Right renal pelvis (tissue), 4 donors: ENCODE measurements around the gene KRTAP29-1. TPM values are rescaled to one million over a fixed set of nuclear protein-coding genes. Genes with fewer than 3 reads are reported as not detected.

Source experiments
- DNase-seq, 4 donors: peaks; one replicate each; pipeline ENCODE4 v3.0.0-alpha.2; 2013; ENCODE audit warnings: low read depth in 4 of 4, low spot score in 3 of 4, missing footprints in 1 of 4
- polyA plus RNA-seq, 4 donors: library from polyadenylated mRNA; unstranded; fragments of 120-200 nt; gene quantifications; one replicate each; pipeline ENCODE4 v1.2.1, GENCODE V29; 2013; ENCODE audit not compliant: insufficient read length in 4 of 4

KRTAP29-1 gene
- polyA plus RNA-seq, 4 donors = not detected

GRCh38 chr17:41254861-41255260 is 47.8 kb downstream of the KRTAP29-1 start:
- DNase-seq = no peak

Other genes with a start within 250 kb of the KRTAP29-1 start
- gene KRTAP2-2, start 247.6 kb downstream of the KRTAP29-1 start, polyA plus RNA-seq = not detected
- not detected for gene KRTAP2-3, start 242.7 kb downstream of the KRTAP29-1 start, polyA plus RNA-seq
- gene KRTAP2-4, start 237.0 kb downstream of the KRTAP29-1 start, polyA plus RNA-seq = not detected
- gene KRTAP4-7, start 218.7 kb downstream of the KRTAP29-1 start, polyA plus RNA-seq = not detected
- not detected for gene KRTAP4-8, start 204.7 kb downstream of the KRTAP29-1 start, polyA plus RNA-seq
- gene KRTAP4-16, start 200.6 kb downstream of the KRTAP29-1 start, polyA plus RNA-seq = not detected
- not detected for gene KRTAP4-9, start 197.5 kb downstream of the KRTAP29-1 start, polyA plus RNA-seq
- not detected for gene KRTAP4-11, start 184.5 kb downstream of the KRTAP29-1 start, polyA plus RNA-seq
- gene KRTAP4-12, start 178.7 kb downstream of the KRTAP29-1 start, polyA plus RNA-seq = not detected
- not detected for gene KRTAP4-6, start 162.3 kb downstream of the KRTAP29-1 start, polyA plus RNA-seq
- not detected for gene KRTAP4-5, start 153.0 kb downstream of the KRTAP29-1 start, polyA plus RNA-seq
- not detected for gene KRTAP4-4, start 142.1 kb downstream of the KRTAP29-1 start, polyA plus RNA-seq
- gene KRTAP4-3, start 134.6 kb downstream of the KRTAP29-1 start, polyA plus RNA-seq = not detected
- gene KRTAP4-2, start 124.6 kb downstream of the KRTAP29-1 start, polyA plus RNA-seq = not detected
- gene KRTAP4-1, start 117.9 kb downstream of the KRTAP29-1 start, polyA plus RNA-seq = not detected
- not detected for gene KRTAP9-1, start 113.0 kb downstream of the KRTAP29-1 start, polyA plus RNA-seq
- gene KRTAP9-2, start 76.2 kb downstream of the KRTAP29-1 start, polyA plus RNA-seq = not detected
- not detected for gene KRTAP9-3, start 70.4 kb downstream of the KRTAP29-1 start, polyA plus RNA-seq
- not detected for gene KRTAP9-8, start 64.9 kb downstream of the KRTAP29-1 start, polyA plus RNA-seq
- not detected for gene KRTAP9-4, start 53.2 kb downstream of the KRTAP29-1 start, polyA plus RNA-seq
- not detected for gene KRTAP9-9, start 47.5 kb downstream of the KRTAP29-1 start, polyA plus RNA-seq
- gene KRTAP9-6, start 37.5 kb downstream of the KRTAP29-1 start, polyA plus RNA-seq = under 1 TPM in 1 of 4 donors, not detected in 3; 0.05 TPM
- not detected for gene KRTAP9-7, start 27.2 kb downstream of the KRTAP29-1 start, polyA plus RNA-seq
- not detected for gene KRTAP16-1, start 6.5 kb upstream of the KRTAP29-1 start, polyA plus RNA-seq
- gene KRTAP17-1, start 12.9 kb upstream of the KRTAP29-1 start, polyA plus RNA-seq = not detected
- not detected for gene KRT33A, start 48.0 kb upstream of the KRTAP29-1 start, polyA plus RNA-seq
- gene KRT33B, start 67.0 kb upstream of the KRTAP29-1 start, polyA plus RNA-seq = under 1 TPM in 1 of 4 donors, not detected in 3; 0.03 TPM
- gene KRT34, start 79.5 kb upstream of the KRTAP29-1 start, polyA plus RNA-seq = not detected
- not detected for gene KRT31, start 94.8 kb upstream of the KRTAP29-1 start, polyA plus RNA-seq
- not detected for gene KRT37, start 121.7 kb upstream of the KRTAP29-1 start, polyA plus RNA-seq
- gene KRT38, start 138.1 kb upstream of the KRTAP29-1 start, polyA plus RNA-seq = not detected
- gene KRT32, start 164.5 kb upstream of the KRTAP29-1 start, polyA plus RNA-seq = not detected
- under 1 TPM in 1 of 4 donors, not detected in 3; 0.06 TPM for gene KRT35, start 178.3 kb upstream of the KRTAP29-1 start, polyA plus RNA-seq
- gene KRT36, start 187.1 kb upstream of the KRTAP29-1 start, polyA plus RNA-seq = not detected
- 1 to 10 TPM in 2 of 4 donors, under 1 TPM in 2; 0.21 to 6.2 (median 1.2) TPM for gene KRT13, start 202.8 kb upstream of the KRTAP29-1 start, polyA plus RNA-seq
- 1 to 10 TPM in 2 of 4 donors, under 1 TPM in 2; 0.68 to 2.9 (median 1.2) TPM for gene KRT15, start 216.0 kb upstream of the KRTAP29-1 start, polyA plus RNA-seq
- gene KRT19, start 225.5 kb upstream of the KRTAP29-1 start, polyA plus RNA-seq = 100 to 1,000 TPM; 143 to 231 (median 189) TPM